GM12878 (cell line): Measurements from ENCODE around the gene MAGI1. TPM values are rescaled to one million over a fixed set of nuclear protein-coding genes. Genes with fewer than 3 reads are reported as not detected.

ENCODE experiments used
- ATAC-seq: fragments of 200-7000 bp; cut with Tn5 transposase; 3 replicates; pipeline ENCODE4 v1.9.1; 2020; ENCODE audit warnings: mild to moderate bottlenecking, moderate library complexity
- BruUV-seq: library from RNA; stranded (reverse); fragments of 400-500 nt; replicated peaks from 2 replicates; lab custom pipeline; 2021; lab: Mats Ljungman, UMichigan
- CTCF ChIA-PET: fragments of 300-600 bp; sonication (Branson Sonifier 250); formaldehyde crosslinking; extraction: SDS; loops from one replicate; lab custom pipeline; 2021; ENCODE audit warnings: inconsistent platforms; lab: Yijun Ruan, JAX
- POLR2A ChIA-PET: fragments of 350-600 bp; formaldehyde crosslinking; extraction: SDS; loops from one replicate; lab custom pipeline; 2021; ENCODE audit warnings: inconsistent platforms; lab: Charles Lee
- RAD21 ChIA-PET: fragments of 300-600 bp; sonication (Branson Sonifier 250); formaldehyde crosslinking; loops from one replicate; lab custom pipeline; 2023; ENCODE audit warnings: antibody characterized with exemption; ENCODE audit not compliant: unreplicated experiment; lab: Charles Lee
- SMC1A ChIA-PET: fragments of 300-600 bp; sonication (Branson Sonifier 250); formaldehyde crosslinking; loops from one replicate; lab custom pipeline; 2023; ENCODE audit not compliant: unreplicated experiment, uncharacterized antibody; lab: Charles Lee
- DNase-seq: peaks from one replicate; pipeline ENCODE4 v3.0.0-alpha.2; 2011; ENCODE audit warnings: low read depth, low spot score
- FAIRE-seq: peaks from 3 replicates; lab custom pipeline; 2011; peaks lifted over from hg19 to GRCh38; lab: Jason Lieb, UNC
- H2AFZ ChIP-seq: 2 replicates; pipeline ENCODE4 v1.6.0; 2011; ENCODE audit warnings: low read depth, low read length, control low read depth; ENCODE audit not compliant: control insufficient read depth
- H3K27ac ChIP-seq: 2 replicates; pipeline ENCODE4 v1.5.1; 2011; ENCODE audit warnings: control low read depth; ENCODE audit not compliant: control insufficient read depth, insufficient read depth
- H3K27me3 ChIP-seq, 2 experiments: replicated peaks in 1 of 2; 2 replicates each; pipeline versions ENCODE4 v1.6.0 to v1.6.1; 2011; ENCODE audit warnings: low read length in 1 of 2; ENCODE audit not compliant: control insufficient read depth in 2 of 2, insufficient read depth in 2 of 2
- H3K36me3 ChIP-seq, 2 experiments: 2 replicates each; pipeline ENCODE4 v1.5.1; 2011; ENCODE audit warnings: low read length in 1 of 2; ENCODE audit not compliant: control insufficient read depth in 2 of 2, insufficient read depth in 2 of 2
- H3K4me1 ChIP-seq: 2 replicates; pipeline ENCODE4 v1.6.1; 2011; ENCODE audit warnings: mild to moderate bottlenecking, low read length, moderate library complexity, mixed read lengths; ENCODE audit not compliant: control insufficient read depth, insufficient read depth
- H3K4me2 ChIP-seq: 2 replicates; pipeline ENCODE4 v1.6.0; 2011; ENCODE audit warnings: control low read depth; ENCODE audit not compliant: control insufficient read depth, insufficient read depth
- H3K4me3 ChIP-seq: fragments of 200-600 bp; sonication (generic); 2 replicates; pipeline ENCODE4 v1.5.1; 2016
- H3K79me2 ChIP-seq: 2 replicates; pipeline ENCODE4 v1.6.0; 2011; ENCODE audit warnings: low read length; ENCODE audit not compliant: control insufficient read depth, insufficient read depth
- H3K9ac ChIP-seq: 2 replicates; pipeline ENCODE4 v1.8.0; 2011; ENCODE audit warnings: low read length, control low read depth, mixed read lengths; ENCODE audit not compliant: control insufficient read depth, insufficient read depth
- H3K9me3 ChIP-seq: replicated peaks from 3 replicates; pipeline ENCODE4 v1.5.1; 2011; ENCODE audit warnings: mild to moderate bottlenecking, low read length; ENCODE audit not compliant: control insufficient read depth, insufficient read depth
- H4K20me1 ChIP-seq: 2 replicates; pipeline ENCODE4 v1.6.0; 2011; ENCODE audit not compliant: control insufficient read depth, insufficient read depth
- CREM ChIP-seq: IDR thresholded peaks from 2 replicates; pipeline ENCODE4 v1.6.1; 2014; ENCODE audit warnings: antibody characterized with exemption, low read depth
- EP300 ChIP-seq, 2 experiments: fragments of 150-350 bp in 1 of 2; IDR thresholded peaks; 2 replicates each; pipeline ENCODE4 v1.6.1; 2011 to 2012; ENCODE audit warnings: low read depth in 2 of 2, low read length in 2 of 2, borderline replicate concordance in 1 of 2, improper control_type of control experiment in 1 of 2, inconsistent platforms in 1 of 2; ENCODE audit not compliant: control insufficient read depth in 1 of 2
- GATAD2B ChIP-seq: fragments of 450-650 bp; conservative IDR thresholded peaks from 2 replicates; pipeline ENCODE4 v1.6.1; 2017; ENCODE audit warnings: low read depth, mild to moderate bottlenecking, moderate library complexity
- MYB ChIP-seq: fragments of 150-350 bp; IDR thresholded peaks from 2 replicates; pipeline ENCODE4 v1.6.1; 2014; ENCODE audit warnings: mild to moderate bottlenecking, low read depth, low read length, borderline replicate concordance
- NRF1 ChIP-seq: conservative IDR thresholded peaks from 2 replicates; pipeline ENCODE4 v1.6.1; 2011; ENCODE audit warnings: mild to moderate bottlenecking, low read depth, low read length, improper control_type of control experiment
- PAX5 ChIP-seq: IDR thresholded peaks from 2 replicates; pipeline ENCODE4 v1.6.1; 2011; ENCODE audit warnings: low read depth, low read length, borderline replicate concordance
- PML ChIP-seq: IDR thresholded peaks from 2 replicates; pipeline ENCODE4 v1.6.1; 2012; ENCODE audit warnings: low read length, inconsistent platforms
- RAD51 ChIP-seq: fragments of 450-650 bp; IDR thresholded peaks from 2 replicates; pipeline ENCODE4 v1.6.1; 2016; ENCODE audit warnings: moderate library complexity, mild to moderate bottlenecking, inconsistent platforms
- RB1 ChIP-seq: fragments of 450-650 bp; formaldehyde crosslinking; IDR thresholded peaks from 2 replicates; pipeline ENCODE4 v1.6.1; 2017; ENCODE audit warnings: mild to moderate bottlenecking, borderline replicate concordance
- SUZ12 ChIP-seq: fragments of 200-600 bp; sonication (generic); IDR thresholded peaks from one replicate; pipeline ENCODE4 v1.6.1; 2018; ENCODE audit warnings: antibody characterized with exemption, mild to moderate bottlenecking; ENCODE audit not compliant: unreplicated experiment
- TCF7 ChIP-seq: IDR thresholded peaks from 2 replicates; pipeline ENCODE4 v1.6.1; 2014; ENCODE audit warnings: antibody characterized with exemption, borderline replicate concordance
- YY1 ChIP-seq: IDR thresholded peaks from 2 replicates; pipeline ENCODE4 v1.6.1; 2011; ENCODE audit warnings: low read depth, mild to moderate bottlenecking, low read length
- ZSCAN29 ChIP-seq: fragments of 450-650 bp; IDR thresholded peaks from 2 replicates; pipeline ENCODE4 v1.6.1; 2017; ENCODE audit warnings: mild to moderate bottlenecking, moderate library complexity
- WGBS: methylation state at CpG from one replicate; pipeline ENCODE4 v1.1.6; 2016; ENCODE audit warnings: low lambda C conversion rate; ENCODE audit not compliant: insufficient replicate concordance, insufficient coverage; ENCODE audit errors: missing lambda C conversion rate; 5-methylcytosine and 5-hydroxymethylcytosine counted together
- in situ Hi-C: fragments of 300-500 bp; cut with MboI; formaldehyde crosslinking; loops from 9 replicates; pipeline ENCODE4 v1.14.3; 2018; ENCODE audit warnings: mixed read lengths
- intact Hi-C: fragments of 100-400 bp; cut with micrococcal nuclease; formaldehyde crosslinking; loops from one replicate; pipeline ENCODE4 v1.14.2; 2022; ENCODE audit not compliant: unreplicated experiment
- polyA plus RNA-seq, 11 experiments: library from polyadenylated mRNA; depleted of rRNA in 4 of 11; unstranded in 6 of 11; stranded (reverse) in 5 of 11; fragments of >200 nt; fragmentation: Nextera tagmentation in 4 of 11; fragmentation: Illumina TruSeq in 1 of 11; extraction: Ambion mirVana in 4 of 11; extraction: Trizol in 1 of 11; gene quantifications; 1 replicate in 1 of 11; 2 replicates in 10 of 11; pipeline versions ENCODE4 v1.2.1 to v1.2.3, GENCODE V29; 2011 to 2016; ENCODE audit warnings: inconsistent platforms in 2 of 11, missing spikeins in 2 of 11, low read depth in 1 of 11
- total RNA-seq, 4 experiments: library from RNA; depleted of rRNA in 3 of 4; stranded (reverse); fragments of >200 nt in 3 of 4; fragmentation: Illumina TruSeq in 1 of 4; extraction: Trizol in 1 of 4; gene quantifications; 2 replicates each; pipeline versions ENCODE4 v1.2.1 to v1.2.3, GENCODE V29; 2013 to 2021
- TF ChIP-seq, protein P1 (sequence below): IDR thresholded peaks from 2 replicates; pipeline ENCODE4 v1.6.1; 2012; ENCODE audit warnings: mild to moderate bottlenecking, low read depth, low read length

The MAGI1 gene
- total and polyA plus RNA-seq, 10 of the 15 experiments (the other 5 are each of a cell fraction or from before 2014, with no cell fraction given): 0.02 to 3.3 (median 0.29) TPM; not detected in 1

DNA sequence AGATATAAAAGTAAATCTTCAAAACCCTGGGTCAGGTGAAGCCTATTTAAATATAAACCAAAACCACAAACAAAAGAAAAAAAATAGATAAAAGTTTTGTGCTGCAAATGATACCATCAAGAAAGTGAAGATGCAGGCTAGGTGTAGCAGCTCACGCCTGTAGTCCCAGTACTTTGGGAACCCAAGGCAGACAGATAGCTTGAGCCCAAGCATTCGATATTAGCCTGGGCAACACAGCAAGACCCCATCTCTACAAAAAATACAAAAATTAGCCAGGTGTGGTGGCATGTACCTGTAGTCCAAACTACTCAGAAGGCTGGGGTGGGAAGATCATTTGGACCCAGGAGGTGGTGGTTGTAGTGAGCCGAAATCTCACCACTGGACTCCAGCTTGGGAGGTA is 164.8 kb downstream of the MAGI1 start:
- WGBS: 23% methylated on average over 3 of the region's 3 CpGs
- RAD21 ChIA-PET: no interaction called here
- CTCF ChIA-PET: no interaction called here
- no peak overlapping the region for H3K4me2 ChIP-seq
- H3K79me2 ChIP-seq: no peaks in the 10 kb centered on the region
- intact Hi-C loops: no loop called here
- no TSS peak for BruUV-seq
- H3K36me3 ChIP-seq: no peaks in the 10 kb centered on the region
- H3K4me1 ChIP-seq: no peaks in the 10 kb centered on the region
- no peaks in the 10 kb centered on the region for H3K9me3 ChIP-seq
- ATAC-seq (no peak), FAIRE-seq (no peak), DNase-seq (no peak)
- H3K27me3 ChIP-seq: no peaks in the 10 kb centered on the region; a peak in 1 of 4 replicates
- in situ Hi-C loops: no loop called here
- H2AFZ ChIP-seq: no peak overlapping the region
- SMC1A ChIA-PET: no interaction called here
- no peak overlapping the region for H3K4me3 ChIP-seq
- H3K27ac ChIP-seq: no peak overlapping the region
- POLR2A ChIA-PET: no interaction called here
- TF ChIP-seq TCF7 (no peak), NRF1 (no peak), PAX5 (no peak), CREM (no peak)
- no peaks in the 10 kb centered on the region for H4K20me1 ChIP-seq
- H3K9ac ChIP-seq: no peak overlapping the region

DNA sequence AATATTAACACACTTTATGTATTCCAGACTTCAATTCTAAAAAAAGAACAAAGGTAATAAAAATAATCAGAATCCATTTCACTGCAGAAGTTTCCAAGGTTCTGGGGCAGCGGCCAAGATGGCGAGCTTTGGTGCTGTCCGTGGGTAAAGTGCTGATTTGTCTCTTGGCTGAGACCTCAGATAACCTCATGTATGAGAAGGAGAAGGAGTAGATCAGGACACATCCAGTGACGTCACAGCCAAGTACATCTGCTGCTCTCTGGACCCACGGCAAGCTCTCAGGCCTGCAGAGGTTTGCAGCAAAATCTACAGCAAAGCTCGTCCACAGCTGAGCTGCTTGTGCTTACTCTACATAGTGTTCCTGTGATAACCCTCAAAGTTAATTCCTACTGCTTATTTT is 165.7 kb downstream of the MAGI1 start:
- no peak for FAIRE-seq
- no peaks in the 10 kb centered on the region for H3K79me2 ChIP-seq
- intact Hi-C loops: no loop called here
- WGBS: 0% methylated on average over 6 of the region's 6 CpGs
- H3K9me3 ChIP-seq: no peaks in the 10 kb centered on the region
- no TSS peak for BruUV-seq
- no peak overlapping the region for H3K9ac ChIP-seq
- H3K4me3 ChIP-seq: no peak overlapping the region
- in situ Hi-C loops: no loop called here
- no peaks in the 10 kb centered on the region for H3K36me3 ChIP-seq
- ChIA-PET POLR2A (no interaction called here), SMC1A (no interaction called here), RAD21 (no interaction called here), CTCF (no interaction called here)
- no peaks in the 10 kb centered on the region for H3K4me1 ChIP-seq
- no peak overlapping the region for H2AFZ ChIP-seq
- no peak overlapping the region for H3K27ac ChIP-seq
- DNase-seq: no peak
- H4K20me1 ChIP-seq: no peaks in the 10 kb centered on the region
- H3K27me3 ChIP-seq: no peaks in the 10 kb centered on the region
- no peak for ATAC-seq
- H3K4me2 ChIP-seq: no peak overlapping the region
- no peak for TF ChIP-seq RAD51
- no peak for TF ChIP-seq GATAD2B
- TF ChIP-seq RB1: no peak
- TF ChIP-seq MYB: no peak
- TF ChIP-seq, protein P1, sequence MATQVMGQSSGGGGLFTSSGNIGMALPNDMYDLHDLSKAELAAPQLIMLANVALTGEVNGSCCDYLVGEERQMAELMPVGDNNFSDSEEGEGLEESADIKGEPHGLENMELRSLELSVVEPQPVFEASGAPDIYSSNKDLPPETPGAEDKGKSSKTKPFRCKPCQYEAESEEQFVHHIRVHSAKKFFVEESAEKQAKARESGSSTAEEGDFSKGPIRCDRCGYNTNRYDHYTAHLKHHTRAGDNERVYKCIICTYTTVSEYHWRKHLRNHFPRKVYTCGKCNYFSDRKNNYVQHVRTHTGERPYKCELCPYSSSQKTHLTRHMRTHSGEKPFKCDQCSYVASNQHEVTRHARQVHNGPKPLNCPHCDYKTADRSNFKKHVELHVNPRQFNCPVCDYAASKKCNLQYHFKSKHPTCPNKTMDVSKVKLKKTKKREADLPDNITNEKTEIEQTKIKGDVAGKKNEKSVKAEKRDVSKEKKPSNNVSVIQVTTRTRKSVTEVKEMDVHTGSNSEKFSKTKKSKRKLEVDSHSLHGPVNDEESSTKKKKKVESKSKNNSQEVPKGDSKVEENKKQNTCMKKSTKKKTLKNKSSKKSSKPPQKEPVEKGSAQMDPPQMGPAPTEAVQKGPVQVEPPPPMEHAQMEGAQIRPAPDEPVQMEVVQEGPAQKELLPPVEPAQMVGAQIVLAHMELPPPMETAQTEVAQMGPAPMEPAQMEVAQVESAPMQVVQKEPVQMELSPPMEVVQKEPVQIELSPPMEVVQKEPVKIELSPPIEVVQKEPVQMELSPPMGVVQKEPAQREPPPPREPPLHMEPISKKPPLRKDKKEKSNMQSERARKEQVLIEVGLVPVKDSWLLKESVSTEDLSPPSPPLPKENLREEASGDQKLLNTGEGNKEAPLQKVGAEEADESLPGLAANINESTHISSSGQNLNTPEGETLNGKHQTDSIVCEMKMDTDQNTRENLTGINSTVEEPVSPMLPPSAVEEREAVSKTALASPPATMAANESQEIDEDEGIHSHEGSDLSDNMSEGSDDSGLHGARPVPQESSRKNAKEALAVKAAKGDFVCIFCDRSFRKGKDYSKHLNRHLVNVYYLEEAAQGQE: peak; percentile 70
- no peak for TF ChIP-seq PML
- TF ChIP-seq SUZ12: no peak
- no peak for TF ChIP-seq EP300 (IDR thresholded peaks at IDR 0.05; ENCODE audit: borderline replicate concordance in 1 of 2, control insufficient read depth in 1 of 2, low read depth in 2 of 2, low read length in 2 of 2)
- 0 out of 2 replicates have a peak, but pooled peaks have one; percentile 42 for TF ChIP-seq YY1
- no peak for TF ChIP-seq ZSCAN29
